Activated T-cell treated with anti-CD3 and anti-CD28 coated beads, Interleukin-2, amount 50 U/mL, for 48 hours (primary cell): ENCODE results near the gene FOSB.
A peak's percentile ranks its signal among the peaks of the same experiment; 100 is the strongest.

Experiments
- DNase-seq, 2 experiments: peaks; one replicate each; pipeline ENCODE4 v3.0.0-alpha.2; 2020

Gene FOSB

GRCh38 chr19:45442778-45443461 lies 24.9 kb upstream of the FOSB start:
- DNase-seq = peak; percentile 52 to 56

GRCh38 chr19:45443462-45444317 lies 24.1 kb upstream of the FOSB start:
- DNase-seq = peak; percentile 75 to 78

- peak; percentile 83 to 85 for DNase-seq
Observed at GRCh38 chr19:45444318-45445041, 23.3 kb upstream of the FOSB start.

GRCh38 chr19:45445139-45445538 lies 22.7 kb upstream of the FOSB start:
- no peak for DNase-seq

- no peak for DNase-seq
Observed at GRCh38 chr19:45446295-45446694, 21.5 kb upstream of the FOSB start.

- no peak for DNase-seq
Observed at GRCh38 chr19:45446944-45447343, 20.9 kb upstream of the FOSB start.

GRCh38 chr19:45448425-45448756 lies 19.4 kb upstream of the FOSB start:
- DNase-seq = no peak

- no peak for DNase-seq
Observed at GRCh38 chr19:45448887-45449299, 18.9 kb upstream of the FOSB start.

GRCh38 chr19:45450012-45450333 lies 17.8 kb upstream of the FOSB start:
- DNase-seq = no peak

- DNase-seq = peak; percentile 66
Observed at GRCh38 chr19:45451131-45451849, 16.5 kb upstream of the FOSB start.

GRCh38 chr19:45451850-45452387 lies 15.9 kb upstream of the FOSB start:
- DNase-seq = no peak

- DNase-seq = peak; percentile 76 to 83
Observed at GRCh38 chr19:45455707-45456499, 11.9 kb upstream of the FOSB start.

- DNase-seq = no peak
Observed at GRCh38 chr19:45456500-45456815, 11.3 kb upstream of the FOSB start.

GRCh38 chr19:45457776-45458175 lies 10.0 kb upstream of the FOSB start:
- no peak for DNase-seq

- no peak for DNase-seq
Observed at GRCh38 chr19:45460807-45461347, 6.9 kb upstream of the FOSB start.

- no peak for DNase-seq
Observed at GRCh38 chr19:45462174-45462573, 5.6 kb upstream of the FOSB start.

GRCh38 chr19:45463241-45463640 lies 4.6 kb upstream of the FOSB start:
- no peak for DNase-seq

GRCh38 chr19:45464274-45464673 lies 3.5 kb upstream of the FOSB start:
- DNase-seq = no peak

- no peak for DNase-seq
Observed at GRCh38 chr19:45464852-45465441, 2.8 kb upstream of the FOSB start.

- DNase-seq = no peak
Observed at GRCh38 chr19:45467115-45467455, 711 bp upstream of the FOSB start.

- DNase-seq = peak; percentile 58 to 61
Observed at GRCh38 chr19:45468159-45468651, 409 bp downstream of the FOSB start.

GRCh38 chr19:45468803-45469131 lies 971 bp downstream of the FOSB start:
- no peak for DNase-seq
